SK-N-SH treated with all-trans-retinoic acid at 6 μM for 48 hours (cell line): ENCODE measurements around the gene RGS9.

Experiments
- ATAC-seq: fragments of 200-7000 bp; cut with Tn5 transposase; 3 replicates; pipeline ENCODE4 v1.9.1; 2020; ENCODE audit warnings: mild to moderate bottlenecking, moderate library complexity
- ARNTL ChIP-seq: fragments of 450-650 bp; formaldehyde crosslinking; IDR thresholded peaks from 2 replicates; pipeline ENCODE4 v1.5.0; 2020; ENCODE audit warnings: low read depth, mild to moderate bottlenecking, moderate library complexity, borderline replicate concordance
- BACH2 ChIP-seq: fragments of 250-450 bp; sonication (Bioruptor Pico); IDR thresholded peaks from 2 replicates; pipeline ENCODE4 v1.9.0; 2021; ENCODE audit warnings: mild to moderate bottlenecking, borderline replicate concordance
- CSDC2 ChIP-seq: fragments of 250-450 bp; sonication (Bioruptor Pico); IDR thresholded peaks from 2 replicates; pipeline ENCODE4 v1.5.0; 2020; ENCODE audit warnings: mild to moderate bottlenecking, moderate library complexity
- ESRRG ChIP-seq: fragments of 250-450 bp; sonication (Bioruptor Pico); IDR thresholded peaks from 2 replicates; pipeline ENCODE4 v1.6.1; 2021; ENCODE audit warnings: mild to moderate bottlenecking
- GLIS3 ChIP-seq: fragments of 250-450 bp; sonication (Bioruptor Pico); IDR thresholded peaks from 2 replicates; pipeline ENCODE4 v1.5.0; 2020; ENCODE audit warnings: mild to moderate bottlenecking, moderate library complexity
- ISL1 ChIP-seq: fragments of 250-450 bp; sonication (Bioruptor Pico); IDR thresholded peaks from 2 replicates; pipeline ENCODE4 v2.1.2; 2022; ENCODE audit warnings: mild to moderate bottlenecking, moderate library complexity
- OSR1 ChIP-seq: fragments of 250-450 bp; sonication (Bioruptor Pico); IDR thresholded peaks from 2 replicates; pipeline ENCODE4 v1.8.0; 2022; ENCODE audit warnings: moderate library complexity, mild to moderate bottlenecking, inconsistent platforms
- PATZ1 ChIP-seq: fragments of 250-450 bp; sonication (Bioruptor Pico); IDR thresholded peaks from 2 replicates; pipeline ENCODE4 v1.8.0; 2020; ENCODE audit warnings: mild to moderate bottlenecking, moderate library complexity, borderline replicate concordance
- POU6F1 ChIP-seq: fragments of 250-450 bp; sonication (Bioruptor Pico); IDR thresholded peaks from 2 replicates; pipeline ENCODE4 v1.8.0; 2021; ENCODE audit warnings: low read depth, mild to moderate bottlenecking, moderate library complexity, borderline replicate concordance
- PPARA ChIP-seq: fragments of 250-450 bp; sonication (Bioruptor Pico); IDR thresholded peaks from 2 replicates; pipeline ENCODE4 v1.5.0; 2020; ENCODE audit warnings: mild to moderate bottlenecking, borderline replicate concordance
- RARB ChIP-seq: fragments of 250-450 bp; sonication (Bioruptor Pico); IDR thresholded peaks from 2 replicates; pipeline ENCODE4 v1.8.0; 2021; ENCODE audit warnings: mild to moderate bottlenecking, moderate library complexity
- TCF4 ChIP-seq: fragments of 250-450 bp; sonication (Bioruptor Pico); IDR thresholded peaks from 2 replicates; pipeline ENCODE4 v1.8.0; 2021; ENCODE audit warnings: mild to moderate bottlenecking, moderate library complexity, borderline replicate concordance
- TOX ChIP-seq: fragments of 250-450 bp; sonication (Bioruptor Pico); IDR thresholded peaks from 2 replicates; pipeline ENCODE4 v1.8.0; 2021; ENCODE audit warnings: mild to moderate bottlenecking, moderate library complexity, borderline replicate concordance
- ZFP3 ChIP-seq: fragments of 250-450 bp; sonication (Bioruptor Pico); IDR thresholded peaks from 2 replicates; pipeline ENCODE4 v1.5.0; 2020; ENCODE audit warnings: mild to moderate bottlenecking, moderate library complexity
- ZFP30 ChIP-seq: fragments of 450-650 bp; formaldehyde crosslinking; IDR thresholded peaks from 2 replicates; pipeline ENCODE4 v1.5.0; 2022; ENCODE audit warnings: mild to moderate bottlenecking, moderate library complexity
- ZNF565 ChIP-seq: fragments of 450-650 bp; formaldehyde crosslinking; conservative IDR thresholded peaks from 2 replicates; pipeline ENCODE4 v1.5.0; 2020; ENCODE audit warnings: low read depth, mild to moderate bottlenecking, moderate library complexity
- ZNF70 ChIP-seq: fragments of 450-650 bp; formaldehyde crosslinking; IDR thresholded peaks from 2 replicates; pipeline ENCODE4 v1.5.0; 2020; ENCODE audit warnings: mild to moderate bottlenecking, moderate library complexity
- TF ChIP-seq, protein P1 (sequence below): fragments of 250-450 bp; sonication (Bioruptor Pico); IDR thresholded peaks from 2 replicates; pipeline ENCODE4 v1.5.1; 2020; ENCODE audit warnings: low read depth, mild to moderate bottlenecking, moderate library complexity
- TF ChIP-seq, protein P2 (sequence below): fragments of 250-450 bp; sonication (Bioruptor Pico); IDR thresholded peaks from 2 replicates; pipeline ENCODE4 v1.5.0; 2020; ENCODE audit warnings: mild to moderate bottlenecking, moderate library complexity
- TF ChIP-seq, protein P3 (sequence below): fragments of 250-450 bp; sonication (Bioruptor Pico); IDR thresholded peaks from 2 replicates; pipeline ENCODE4 v1.5.1; 2021; ENCODE audit warnings: mild to moderate bottlenecking, moderate library complexity

Gene RGS9

DNA sequence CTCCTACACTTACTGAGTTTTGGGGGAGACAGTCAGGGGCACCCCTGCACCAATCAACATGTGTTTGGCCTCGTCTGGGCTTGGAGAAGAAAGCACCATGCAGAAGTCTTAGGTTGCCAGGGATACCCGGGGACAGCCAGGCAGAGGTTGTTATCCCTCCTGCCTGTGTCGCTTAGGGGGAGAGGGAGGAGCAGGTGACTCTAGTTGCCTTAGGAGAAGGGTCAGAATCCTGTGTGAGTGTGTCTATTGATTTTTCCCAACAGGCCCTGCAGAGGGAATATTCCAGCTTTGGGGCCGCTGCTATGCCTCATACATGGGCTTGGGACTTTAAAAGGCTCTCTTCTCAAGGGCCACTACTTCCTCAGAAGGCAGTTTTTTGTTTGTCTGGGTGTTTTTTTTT is 89.1 kb downstream of the RGS9 start:
- ATAC-seq: no peak
- TF ChIP-seq PATZ1 (no peak), BACH2 (CRISPR knock-in tag) (no peak), GLIS3 (CRISPR knock-in tag) (no peak), POU6F1 (no peak), ESRRG (CRISPR knock-in tag) (no peak), ZNF565 (CRISPR knock-in tag) (no peak), ZFP3 (CRISPR knock-in tag) (no peak)

GRCh38 chr17:65227637-65228036 is 90.5 kb downstream of the RGS9 start:
- TF ChIP-seq RARB (CRISPR knock-in tag) (no peak), ESRRG (CRISPR knock-in tag) (no peak), TCF4 (no peak), CSDC2 (no peak), ARNTL (CRISPR knock-in tag) (no peak), TOX (CRISPR knock-in tag) (peak; percentile 44; the same call in 1 of the 2 replicates), ZFP3 (CRISPR knock-in tag) (no peak)
- ATAC-seq: peak; percentile 2; the same call in 2 of the 3 replicates

DNA sequence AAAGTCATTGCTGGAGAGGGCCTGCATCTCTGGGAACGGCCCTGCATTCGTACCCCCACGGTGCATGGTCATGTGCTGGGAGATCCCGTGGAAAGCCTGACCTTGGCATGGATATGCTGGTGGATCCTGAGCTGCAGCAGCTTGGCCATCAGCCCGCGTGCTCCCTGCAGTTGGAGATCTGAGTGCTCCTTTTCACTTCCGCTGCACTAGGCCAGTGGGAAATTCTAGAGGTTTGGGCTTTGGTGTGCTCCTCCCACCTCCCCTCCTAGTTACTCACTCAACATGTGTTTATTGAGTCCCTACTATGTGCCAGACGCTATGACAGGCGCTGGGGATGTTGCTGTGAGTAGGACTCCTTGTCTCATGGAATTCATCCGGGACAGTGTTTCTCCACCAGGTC is 91.1 kb downstream of the RGS9 start:
- peak; percentile 5 for ATAC-seq
- no peak for TF ChIP-seq ZFP3 (CRISPR knock-in tag)
- TF ChIP-seq, protein P1, sequence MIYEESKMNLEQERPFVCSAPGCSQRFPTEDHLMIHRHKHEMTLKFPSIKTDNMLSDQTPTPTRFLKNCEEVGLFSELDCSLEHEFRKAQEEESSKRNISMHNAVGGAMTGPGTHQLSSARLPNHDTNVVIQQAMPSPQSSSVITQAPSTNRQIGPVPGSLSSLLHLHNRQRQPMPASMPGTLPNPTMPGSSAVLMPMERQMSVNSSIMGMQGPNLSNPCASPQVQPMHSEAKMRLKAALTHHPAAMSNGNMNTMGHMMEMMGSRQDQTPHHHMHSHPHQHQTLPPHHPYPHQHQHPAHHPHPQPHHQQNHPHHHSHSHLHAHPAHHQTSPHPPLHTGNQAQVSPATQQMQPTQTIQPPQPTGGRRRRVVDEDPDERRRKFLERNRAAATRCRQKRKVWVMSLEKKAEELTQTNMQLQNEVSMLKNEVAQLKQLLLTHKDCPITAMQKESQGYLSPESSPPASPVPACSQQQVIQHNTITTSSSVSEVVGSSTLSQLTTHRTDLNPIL (CRISPR knock-in tag): no peak
- no peak for TF ChIP-seq BACH2 (CRISPR knock-in tag)
- no peak for TF ChIP-seq PPARA (CRISPR knock-in tag)

DNA sequence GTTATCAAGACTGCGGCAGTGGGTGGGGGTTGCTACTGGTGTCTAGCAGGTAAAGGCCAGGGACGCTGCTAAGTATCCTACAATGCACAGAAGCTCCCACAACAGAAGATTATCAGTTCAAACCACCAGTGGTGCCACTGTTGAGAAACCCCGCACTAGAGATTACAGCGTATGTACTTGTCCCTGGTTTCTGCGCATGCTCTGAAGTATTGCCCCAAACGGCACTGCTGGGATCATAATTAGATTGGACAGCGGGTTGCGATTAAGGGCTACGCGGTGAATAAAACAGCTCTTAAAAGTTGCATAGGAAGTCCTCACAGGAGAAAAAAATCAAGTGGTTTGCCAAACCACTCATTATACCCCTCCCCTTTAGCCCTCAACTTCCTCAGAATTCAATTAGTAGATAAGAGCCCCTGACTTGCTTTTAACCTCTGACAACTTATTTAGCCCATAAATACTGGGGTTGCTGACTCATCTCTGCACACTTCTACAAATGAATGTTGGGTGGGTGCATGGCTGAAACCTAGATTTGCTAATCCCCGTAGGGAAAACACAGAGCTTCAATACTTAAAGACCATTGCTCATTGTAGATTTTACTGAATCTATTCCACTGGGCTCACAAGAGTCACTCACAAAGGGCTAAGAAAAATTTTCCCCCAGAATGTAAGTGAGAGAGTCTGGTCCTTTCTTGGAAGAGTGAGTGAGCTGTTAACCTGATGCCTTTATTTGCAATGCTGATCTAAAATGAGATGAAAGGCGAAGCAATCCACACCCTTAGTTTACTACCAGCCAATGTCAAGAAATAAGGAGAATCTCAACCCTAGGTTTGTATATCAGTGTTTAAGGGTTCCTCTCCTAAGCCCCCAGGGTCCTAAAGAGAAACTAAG is 91.8 kb downstream of the RGS9 start:
- peak; percentile 80 for ATAC-seq
- TF ChIP-seq, protein P2, sequence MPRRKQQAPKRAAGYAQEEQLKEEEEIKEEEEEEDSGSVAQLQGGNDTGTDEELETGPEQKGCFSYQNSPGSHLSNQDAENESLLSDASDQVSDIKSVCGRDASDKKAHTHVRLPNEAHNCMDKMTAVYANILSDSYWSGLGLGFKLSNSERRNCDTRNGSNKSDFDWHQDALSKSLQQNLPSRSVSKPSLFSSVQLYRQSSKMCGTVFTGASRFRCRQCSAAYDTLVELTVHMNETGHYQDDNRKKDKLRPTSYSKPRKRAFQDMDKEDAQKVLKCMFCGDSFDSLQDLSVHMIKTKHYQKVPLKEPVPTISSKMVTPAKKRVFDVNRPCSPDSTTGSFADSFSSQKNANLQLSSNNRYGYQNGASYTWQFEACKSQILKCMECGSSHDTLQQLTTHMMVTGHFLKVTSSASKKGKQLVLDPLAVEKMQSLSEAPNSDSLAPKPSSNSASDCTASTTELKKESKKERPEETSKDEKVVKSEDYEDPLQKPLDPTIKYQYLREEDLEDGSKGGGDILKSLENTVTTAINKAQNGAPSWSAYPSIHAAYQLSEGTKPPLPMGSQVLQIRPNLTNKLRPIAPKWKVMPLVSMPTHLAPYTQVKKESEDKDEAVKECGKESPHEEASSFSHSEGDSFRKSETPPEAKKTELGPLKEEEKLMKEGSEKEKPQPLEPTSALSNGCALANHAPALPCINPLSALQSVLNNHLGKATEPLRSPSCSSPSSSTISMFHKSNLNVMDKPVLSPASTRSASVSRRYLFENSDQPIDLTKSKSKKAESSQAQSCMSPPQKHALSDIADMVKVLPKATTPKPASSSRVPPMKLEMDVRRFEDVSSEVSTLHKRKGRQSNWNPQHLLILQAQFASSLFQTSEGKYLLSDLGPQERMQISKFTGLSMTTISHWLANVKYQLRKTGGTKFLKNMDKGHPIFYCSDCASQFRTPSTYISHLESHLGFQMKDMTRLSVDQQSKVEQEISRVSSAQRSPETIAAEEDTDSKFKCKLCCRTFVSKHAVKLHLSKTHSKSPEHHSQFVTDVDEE (CRISPR knock-in tag): peak; percentile 93
- TF ChIP-seq PATZ1 (peak; percentile 93; the same call in 1 of the 2 replicates), ZNF565 (CRISPR knock-in tag) (no peak), ISL1 (CRISPR knock-in tag) (peak; percentile 100), PPARA (CRISPR knock-in tag) (no peak), ARNTL (CRISPR knock-in tag) (no peak), TOX (CRISPR knock-in tag) (no peak; the same call in 1 of the 2 replicates), TCF4 (peak; percentile 70; the same call in 1 of the 2 replicates), RARB (CRISPR knock-in tag) (peak; percentile 87; the same call in 1 of the 2 replicates), ESRRG (CRISPR knock-in tag) (no peak; the same call in 1 of the 2 replicates), BACH2 (CRISPR knock-in tag) (peak; percentile 87; the same call in 1 of the 2 replicates), CSDC2 (peak; percentile 39; the same call in 1 of the 2 replicates), ZNF70 (CRISPR knock-in tag) (no peak; the same call in 1 of the 2 replicates), OSR1 (CRISPR knock-in tag) (no peak), ZFP30 (CRISPR knock-in tag) (0 out of 2 replicates have a peak, but pooled peaks have one; percentile 2)
- TF ChIP-seq, protein P1 (CRISPR knock-in tag): no peak
- TF ChIP-seq, protein P3, sequence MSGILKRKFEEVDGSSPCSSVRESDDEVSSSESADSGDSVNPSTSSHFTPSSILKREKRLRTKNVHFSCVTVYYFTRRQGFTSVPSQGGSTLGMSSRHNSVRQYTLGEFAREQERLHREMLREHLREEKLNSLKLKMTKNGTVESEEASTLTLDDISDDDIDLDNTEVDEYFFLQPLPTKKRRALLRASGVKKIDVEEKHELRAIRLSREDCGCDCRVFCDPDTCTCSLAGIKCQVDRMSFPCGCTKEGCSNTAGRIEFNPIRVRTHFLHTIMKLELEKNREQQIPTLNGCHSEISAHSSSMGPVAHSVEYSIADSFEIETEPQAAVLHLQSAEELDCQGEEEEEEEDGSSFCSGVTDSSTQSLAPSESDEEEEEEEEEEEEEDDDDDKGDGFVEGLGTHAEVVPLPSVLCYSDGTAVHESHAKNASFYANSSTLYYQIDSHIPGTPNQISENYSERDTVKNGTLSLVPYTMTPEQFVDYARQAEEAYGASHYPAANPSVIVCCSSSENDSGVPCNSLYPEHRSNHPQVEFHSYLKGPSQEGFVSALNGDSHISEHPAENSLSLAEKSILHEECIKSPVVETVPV (CRISPR knock-in tag): peak; percentile 93
